PC-9 (cell line): Measurements from ENCODE around the gene DENND1A. TPM values are rescaled to one million over a fixed set of nuclear protein-coding genes. Genes with fewer than 3 reads are reported as not detected.

ENCODE experiments used
- BruUV-seq: library from RNA; stranded (reverse); fragments of 400-500 nt; replicated peaks from 2 replicates; lab custom pipeline; 2021; lab: Mats Ljungman, UMichigan
- CTCF ChIA-PET: fragments of 300-600 bp; sonication (Branson Sonifier 250); formaldehyde crosslinking; loops from one replicate; lab custom pipeline; 2022; ENCODE audit warnings: antibody characterized with exemption; lab: Charles Lee
- POLR2A ChIA-PET: fragments of 300-600 bp; sonication (Branson Sonifier 250); formaldehyde crosslinking; loops from one replicate; lab custom pipeline; 2022; ENCODE audit warnings: antibody characterized with exemption; ENCODE audit not compliant: unreplicated experiment; lab: Charles Lee
- DNase-seq, 2 experiments: peaks; one replicate each; pipeline versions ENCODE4 v3.0.0 to v3.0.0-alpha.2; 2015 to 2022; ENCODE audit warnings: mixed read lengths in 1 of 2
- H2AFZ ChIP-seq: fragments of 200-600 bp; sonication (generic); 2 replicates; pipeline ENCODE4 v1.8.1; 2017; ENCODE audit warnings: antibody characterized with exemption
- H3F3A ChIP-seq: fragments of 200-600 bp; sonication (generic); 2 replicates; pipeline ENCODE4 v1.8.1; 2017; ENCODE audit warnings: antibody characterized with exemption, mild to moderate bottlenecking, low read depth; ENCODE audit not compliant: insufficient read depth
- H3K27ac ChIP-seq: fragments of 200-600 bp; sonication (generic); 2 replicates; pipeline ENCODE4 v1.6.1; 2016; ENCODE audit warnings: mixed run types
- H3K27me3 ChIP-seq: fragments of 200-600 bp; sonication (generic); 2 replicates; pipeline ENCODE4 v1.6.1; 2016; ENCODE audit warnings: low read depth, mixed run types; ENCODE audit not compliant: insufficient read depth
- H3K36me3 ChIP-seq: fragments of 200-600 bp; sonication (generic); 2 replicates; pipeline ENCODE4 v1.6.1; 2016; ENCODE audit warnings: low read depth, mixed run types
- H3K4me1 ChIP-seq: fragments of 200-600 bp; sonication (generic); replicated peaks from 2 replicates; pipeline ENCODE4 v1.6.1; 2016; ENCODE audit warnings: mixed run types; ENCODE audit not compliant: insufficient read depth
- H3K4me2 ChIP-seq: fragments of 200-600 bp; sonication (generic); 2 replicates; pipeline ENCODE4 v1.6.1; 2017; ENCODE audit warnings: mixed run types
- H3K4me3 ChIP-seq: fragments of 200-600 bp; sonication (generic); 2 replicates; pipeline ENCODE4 v1.6.1; 2016; ENCODE audit warnings: mixed run types
- H3K79me2 ChIP-seq: fragments of 200-600 bp; sonication (generic); 2 replicates; pipeline ENCODE4 v1.6.1; 2017; ENCODE audit warnings: low read depth, mixed run types
- H3K9me2 ChIP-seq: fragments of 200-600 bp; sonication (generic); 2 replicates; pipeline ENCODE4 v1.8.1; 2017; ENCODE audit warnings: mild to moderate bottlenecking; ENCODE audit not compliant: insufficient read depth
- H3K9me3 ChIP-seq: fragments of 200-600 bp; sonication (generic); 2 replicates; pipeline ENCODE4 v1.8.1; 2016; ENCODE audit warnings: low read depth; ENCODE audit not compliant: insufficient read depth
- H4K20me1 ChIP-seq: fragments of 200-600 bp; sonication (generic); 2 replicates; pipeline ENCODE4 v1.8.1; 2017; ENCODE audit not compliant: insufficient read depth
- EZH2 ChIP-seq: fragments of 200-600 bp; sonication (generic); IDR thresholded peaks from 2 replicates; pipeline ENCODE4 v1.8.0; 2017; ENCODE audit warnings: antibody characterized with exemption, low read depth
- intact Hi-C: fragments of 100-400 bp; cut with micrococcal nuclease; formaldehyde crosslinking; loops from one replicate; pipeline ENCODE4 v1.10.0; 2022; ENCODE audit not compliant: unreplicated experiment
- total RNA-seq: library from RNA; stranded (reverse); gene quantifications from 2 replicates; pipeline ENCODE4 v1.2.3, GENCODE V29; 2021
- TF ChIP-seq, protein P1 (sequence below): fragments of 200-600 bp; sonication (generic); conservative IDR thresholded peaks from 2 replicates; pipeline ENCODE4 v1.6.1; 2017; ENCODE audit warnings: mixed run types, antibody characterized with exemption, mild to moderate bottlenecking, moderate library complexity

Gene DENND1A
- total RNA-seq, 1 experiment from 2014 or later = 37.7 TPM

DNA sequence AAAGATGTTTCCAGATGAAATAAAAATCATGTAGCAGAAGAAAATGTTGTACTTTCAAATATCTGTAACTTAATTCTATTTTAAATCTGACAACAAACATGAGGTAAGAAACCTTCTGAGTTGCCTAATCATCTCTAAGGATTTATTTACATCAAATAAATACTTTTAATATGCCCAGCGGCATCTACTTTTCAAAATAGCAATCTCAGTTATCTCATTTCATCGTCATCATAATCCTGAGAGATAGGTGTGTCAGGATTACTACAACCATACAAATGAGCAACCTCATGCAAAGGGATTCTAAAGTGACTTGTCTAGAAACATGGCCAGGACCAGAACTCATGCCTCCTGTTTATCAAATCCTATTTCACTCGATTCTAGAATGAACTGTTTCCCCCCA lies 49.5 kb downstream of the DENND1A start:
- Histone ChIP-seq H3K4me3 (no peak overlapping the region), H4K20me1 (no peaks in the 10 kb centered on the region; the same call in 1 of the 2 replicates), H3K4me2 (no peak overlapping the region), H3F3A (no peaks in the 10 kb centered on the region; the same call in 1 of the 2 replicates), H3K4me1 (no peaks in the 10 kb centered on the region), H3K79me2 (no peaks in the 10 kb centered on the region), H3K27ac (no peak overlapping the region), H3K9me2 (no peaks in the 10 kb centered on the region), H3K9me3 (no peaks in the 10 kb centered on the region), H2AFZ (no peak overlapping the region), H3K27me3 (no peaks in the 10 kb centered on the region), H3K36me3 (peaks cover 11% of the 10 kb centered on the region; the same call in 1 of the 2 replicates)
- no peak for DNase-seq
- BruUV-seq = no TSS peak
- TF ChIP-seq EZH2 = no peak
- TF ChIP-seq, protein P1, sequence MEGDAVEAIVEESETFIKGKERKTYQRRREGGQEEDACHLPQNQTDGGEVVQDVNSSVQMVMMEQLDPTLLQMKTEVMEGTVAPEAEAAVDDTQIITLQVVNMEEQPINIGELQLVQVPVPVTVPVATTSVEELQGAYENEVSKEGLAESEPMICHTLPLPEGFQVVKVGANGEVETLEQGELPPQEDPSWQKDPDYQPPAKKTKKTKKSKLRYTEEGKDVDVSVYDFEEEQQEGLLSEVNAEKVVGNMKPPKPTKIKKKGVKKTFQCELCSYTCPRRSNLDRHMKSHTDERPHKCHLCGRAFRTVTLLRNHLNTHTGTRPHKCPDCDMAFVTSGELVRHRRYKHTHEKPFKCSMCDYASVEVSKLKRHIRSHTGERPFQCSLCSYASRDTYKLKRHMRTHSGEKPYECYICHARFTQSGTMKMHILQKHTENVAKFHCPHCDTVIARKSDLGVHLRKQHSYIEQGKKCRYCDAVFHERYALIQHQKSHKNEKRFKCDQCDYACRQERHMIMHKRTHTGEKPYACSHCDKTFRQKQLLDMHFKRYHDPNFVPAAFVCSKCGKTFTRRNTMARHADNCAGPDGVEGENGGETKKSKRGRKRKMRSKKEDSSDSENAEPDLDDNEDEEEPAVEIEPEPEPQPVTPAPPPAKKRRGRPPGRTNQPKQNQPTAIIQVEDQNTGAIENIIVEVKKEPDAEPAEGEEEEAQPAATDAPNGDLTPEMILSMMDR = no peak
- ChIA-PET CTCF (no interaction called here), POLR2A (no interaction called here)
- intact Hi-C loops = no loop called here

DNA sequence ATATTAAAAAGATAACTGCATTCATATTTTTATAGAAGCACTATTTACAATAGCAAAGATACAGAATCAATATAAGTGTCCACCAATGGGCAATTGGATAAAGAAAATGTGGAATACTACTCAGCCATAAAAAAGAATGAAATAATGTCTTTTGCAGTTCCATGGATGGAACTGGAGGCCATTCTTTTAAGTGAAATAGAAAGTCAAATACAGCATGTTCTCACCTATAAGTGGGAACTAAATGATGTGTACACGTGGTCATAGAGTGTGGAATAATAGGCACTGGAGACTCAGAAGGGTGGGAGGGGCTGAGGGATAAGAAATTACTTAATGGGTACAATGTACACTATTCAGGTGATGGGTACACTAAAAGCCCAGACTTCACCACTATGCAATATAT lies 53.2 kb downstream of the DENND1A start:
- Histone ChIP-seq H2AFZ (no peak overlapping the region), H3K79me2 (peaks cover 3% of the 10 kb centered on the region; the same call in 1 of the 2 replicates), H3K27me3 (no peaks in the 10 kb centered on the region), H3F3A (no peaks in the 10 kb centered on the region; the same call in 1 of the 2 replicates), H4K20me1 (no peaks in the 10 kb centered on the region; the same call in 1 of the 2 replicates), H3K4me2 (no peak overlapping the region), H3K4me1 (no peaks in the 10 kb centered on the region), H3K9me3 (no peaks in the 10 kb centered on the region), H3K9me2 (no peaks in the 10 kb centered on the region), H3K4me3 (no peak overlapping the region), H3K36me3 (peaks cover 15% of the 10 kb centered on the region; the same call in 1 of the 2 replicates), H3K27ac (no peak overlapping the region)
- no TSS peak for BruUV-seq
- intact Hi-C loops = no loop called here
- TF ChIP-seq, protein P1 = no peak
- no peak for TF ChIP-seq EZH2
- POLR2A ChIA-PET = no interaction called here
- CTCF ChIA-PET = no interaction called here
- DNase-seq = no peak

DNA sequence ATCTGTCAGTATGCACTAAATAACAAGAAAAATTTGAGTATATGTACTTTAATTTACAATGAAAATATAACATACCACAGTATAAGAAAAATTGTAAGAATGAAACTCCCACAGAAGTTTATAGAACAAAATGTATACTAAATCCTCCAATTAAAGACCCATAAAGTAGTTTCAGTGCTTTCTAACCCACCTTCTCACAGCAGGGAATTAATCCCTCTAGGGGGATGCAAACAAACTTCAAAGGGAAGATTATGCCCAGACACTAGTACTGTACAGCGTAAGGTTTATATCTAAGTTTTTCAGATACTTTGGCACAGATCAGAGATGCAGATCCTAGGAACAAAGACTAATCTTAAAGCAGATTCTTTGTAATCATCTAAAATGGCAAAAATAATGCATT lies 57.2 kb downstream of the DENND1A start:
- Histone ChIP-seq H3K4me1 (no peaks in the 10 kb centered on the region), H3F3A (no peaks in the 10 kb centered on the region), H3K36me3 (peaks cover 9% of the 10 kb centered on the region; the same call in 1 of the 2 replicates), H3K27me3 (no peaks in the 10 kb centered on the region), H3K9me2 (0 out of 2 replicates have a peak, but pooled peaks cover 4% of the 10 kb centered on the region), H2AFZ (no peak overlapping the region), H3K4me3 (no peak overlapping the region), H3K9me3 (no peaks in the 10 kb centered on the region), H4K20me1 (no peaks in the 10 kb centered on the region), H3K79me2 (peaks cover 3% of the 10 kb centered on the region; the same call in 1 of the 2 replicates), H3K4me2 (no peak overlapping the region), H3K27ac (no peak overlapping the region)
- DNase-seq = no peak
- intact Hi-C loops = no loop called here
- ChIA-PET CTCF (no interaction called here), POLR2A (no interaction called here)
- no TSS peak for BruUV-seq
- TF ChIP-seq, protein P1 = no peak
- no peak for TF ChIP-seq EZH2
